T-cell (primary cell): ENCODE measurements around the gene PYHIN1. TPM values are rescaled to one million over a fixed set of nuclear protein-coding genes. Genes with fewer than 3 reads are reported as not detected.

Experiments used
- ATAC-seq, 4 experiments: fragments of 200-7000 bp in 3 of 4; fragments of 150-1000 bp in 1 of 4; cut with Tn5 transposase; replicated peaks in 1 of 4; 1 replicate in 3 of 4; 2 replicates in 1 of 4; pipeline ENCODE4 v1.10.0; 2021; ENCODE audit warnings: moderate library complexity in 3 of 4, mild to moderate bottlenecking in 2 of 4, moderate number of reproducible peaks in 1 of 4
- CTCF ChIA-PET, 2 donors: fragments of 300-600 bp; sonication (Branson Sonifier 250); formaldehyde crosslinking; loops; one replicate each; lab custom pipeline; 2022; ENCODE audit warnings: antibody characterized with exemption in 2 of 2; lab: Charles Lee
- POLR2A ChIA-PET, 2 donors: fragments of 300-600 bp; sonication (Branson Sonifier 250); formaldehyde crosslinking; loops; one replicate each; lab custom pipeline; 2022; ENCODE audit warnings: antibody characterized with exemption in 2 of 2; lab: Charles Lee
- DNase-seq, 35 experiments: peaks; one replicate each; pipeline versions ENCODE4 v3.0.0 to v3.0.0-alpha.2; 2013 to 2023
- H3K27ac ChIP-seq: one replicate; pipeline ENCODE4 v1.5.1; 2013; ENCODE audit warnings: low read length
- H3K27me3 ChIP-seq, 2 experiments: replicated peaks in 1 of 2; 1 replicate in 1 of 2; 2 replicates in 1 of 2; pipeline versions ENCODE4 v1.6.1 to v1.7.0; 2013; ENCODE audit warnings: low read length in 1 of 2, mixed read lengths in 1 of 2; ENCODE audit not compliant: control insufficient read depth in 2 of 2, insufficient read depth in 2 of 2; ENCODE audit errors: extremely low read depth in 1 of 2
- H3K36me3 ChIP-seq, 2 donors: 1 replicate in 1 of 2; 2 replicates in 1 of 2; pipeline versions ENCODE4 v1.6.1 to v1.7.0; 2013; ENCODE audit warnings: low read length in 1 of 2; ENCODE audit not compliant: control insufficient read depth in 2 of 2, insufficient read depth in 1 of 2; ENCODE audit errors: extremely low read depth in 1 of 2
- H3K4me1 ChIP-seq, 2 experiments: 1 replicate in 1 of 2; 2 replicates in 1 of 2; pipeline versions ENCODE4 v1.6.1 to v1.7.0; 2013; ENCODE audit warnings: low read length in 2 of 2, mixed read lengths in 1 of 2; ENCODE audit not compliant: insufficient read depth in 2 of 2, control insufficient read depth in 1 of 2; ENCODE audit errors: extremely low read depth in 1 of 2
- H3K4me3 ChIP-seq, 2 donors: 1 replicate in 1 of 2; 2 replicates in 1 of 2; pipeline versions ENCODE4 v1.5.1 to v1.7.0; 2013; ENCODE audit warnings: mild to moderate bottlenecking in 2 of 2, low read length in 1 of 2, moderate library complexity in 1 of 2; ENCODE audit not compliant: control insufficient read depth in 1 of 2; ENCODE audit errors: extremely low read depth in 1 of 2
- H3K9me3 ChIP-seq: 2 replicates; pipeline ENCODE4 v1.7.0; 2013
- H3K27ac Mint-ChIP-seq, 2 donors: one replicate each; pipeline ENCODE4 v1.8.0; 2020 to 2021; ENCODE audit warnings: mild to moderate bottlenecking in 2 of 2, mixed read lengths in 2 of 2
- H3K27me3 Mint-ChIP-seq, 2 donors: one replicate each; pipeline ENCODE4 v1.8.0; 2021 to 2022; ENCODE audit warnings: mixed read lengths in 2 of 2
- H3K36me3 Mint-ChIP-seq: one replicate; pipeline ENCODE4 v1.8.0; 2021; ENCODE audit warnings: mixed read lengths
- H3K4me1 Mint-ChIP-seq, 3 donors: one replicate each; pipeline ENCODE4 v1.8.0; 2020 to 2022; ENCODE audit warnings: mixed read lengths in 3 of 3, mild to moderate bottlenecking in 1 of 3
- H3K4me3 Mint-ChIP-seq, 3 donors: one replicate each; pipeline ENCODE4 v1.8.0; 2020 to 2022; ENCODE audit warnings: mild to moderate bottlenecking in 3 of 3, mixed read lengths in 3 of 3, moderate library complexity in 3 of 3
- H3K9me3 Mint-ChIP-seq, 3 donors: one replicate each; pipeline ENCODE4 v1.8.0; 2020 to 2022; ENCODE audit warnings: mixed read lengths in 3 of 3
- WGBS: methylation state at CpG from one replicate; pipeline ENCODE4 v1.1.5; 2013; ENCODE audit warnings: missing lambda C conversion rate; ENCODE audit not compliant: insufficient coverage; 5-methylcytosine and 5-hydroxymethylcytosine counted together
- total RNA-seq, 35 experiments: library from RNA in 6 of 35; stranded (reverse) in 6 of 35; fragments of 120-200 nt in 1 of 35; gene quantifications; one replicate each; pipeline versions ENCODE4 v1.2.1 to v1.2.4 and lab custom pipeline; 2013 to 2026

The PYHIN1 gene
- total RNA-seq, 5 donors from 2014 or later (not counting 1 experiment from before 2014, with no cell fraction given) = 32.6 to 65.4 (median 35.4) TPM

- DNase-seq = peak; percentile 16 to 79 (median 47)
- peak; percentile 86 to 100 (median 97) for ATAC-seq
- Histone ChIP-seq H3K36me3 (peaks cover 5 to 48% of the 10 kb centered on the region in 2 donors), H3K9me3 (no peaks in the 10 kb centered on the region), H3K27ac (peak overlapping the region; percentile 40), H3K4me3 (peak overlapping the region in 1 of 2 donors; percentile 23), H3K27me3 (no peaks in the 10 kb centered on the region), H3K4me1 (peaks cover 26 to 28% of the 10 kb centered on the region in 2 experiments)
- H3K9me3 Mint-ChIP-seq = no peaks in the 10 kb centered on the region
- no peaks in the 10 kb centered on the region for H3K27me3 Mint-ChIP-seq
- H3K27ac Mint-ChIP-seq = peak overlapping the region; percentile 87 to 91
- CTCF ChIA-PET = interaction anchor here in 1 of 2 donors (0.6 to 1.0 kb wide), 2 partner anchors 9 to 1322 kb away, joined by 3 to 6 read pairs; no protein-coding TSS in a partner anchor
- POLR2A ChIA-PET = interaction anchor here in 1 of 2 donors (0.5 kb wide), 2 partner anchors 75 to 812 kb away, joined by 4 to 8 read pairs; no protein-coding TSS in a partner anchor
- peak overlapping the region; percentile 69 to 89 (median 74) for H3K4me3 Mint-ChIP-seq
- 0% methylated on average over 2 of the region's 4 CpGs for WGBS
- H3K36me3 Mint-ChIP-seq = peaks cover 70% of the 10 kb centered on the region
- peaks cover 67 to 83% (median 74%) of the 10 kb centered on the region in 3 donors for H3K4me1 Mint-ChIP-seq
These were observed 84.1 kb downstream of the PYHIN1 start for GRCh38 chr1:159015440-159015909.

- Mint-ChIP-seq H3K4me1 (peaks cover 79 to 90% (median 87%) of the 10 kb centered on the region in 3 donors), H3K27ac (peak overlapping the region in 1 of 2 donors; percentile 29), H3K27me3 (no peaks in the 10 kb centered on the region), H3K36me3 (peaks cover 83% of the 10 kb centered on the region), H3K9me3 (no peaks in the 10 kb centered on the region), H3K4me3 (no peak overlapping the region)
- Histone ChIP-seq H3K4me3 (no peak overlapping the region), H3K36me3 (peaks cover 0 to 55% of the 10 kb centered on the region in 2 donors), H3K27me3 (no peaks in the 10 kb centered on the region), H3K9me3 (no peaks in the 10 kb centered on the region), H3K4me1 (peaks cover 0 to 16% of the 10 kb centered on the region in 2 experiments), H3K27ac (no peak overlapping the region)
- ChIA-PET POLR2A (no interaction called here), CTCF (no interaction called here)
- no peak for ATAC-seq
- WGBS = 90% methylated on average over 2 of the region's 10 CpGs
- no peak for DNase-seq
These were observed 92.4 kb downstream of the PYHIN1 start for GRCh38 chr1:159023723-159024122.

GRCh38 chr1:159025043-159025442 lies 93.7 kb downstream of the PYHIN1 start:
- peaks cover 81 to 88% (median 84%) of the 10 kb centered on the region in 3 donors for H3K4me1 Mint-ChIP-seq
- Histone ChIP-seq H3K27ac (no peak overlapping the region), H3K9me3 (no peaks in the 10 kb centered on the region), H3K4me3 (no peak overlapping the region), H3K36me3 (peaks cover 0 to 55% of the 10 kb centered on the region in 2 donors), H3K27me3 (no peaks in the 10 kb centered on the region), H3K4me1 (peaks cover 0 to 16% of the 10 kb centered on the region in 2 experiments)
- H3K27me3 Mint-ChIP-seq = no peaks in the 10 kb centered on the region
- DNase-seq (no peak), ATAC-seq (no peak)
- H3K27ac Mint-ChIP-seq = no peak overlapping the region
- H3K36me3 Mint-ChIP-seq = peaks cover 87% of the 10 kb centered on the region
- ChIA-PET POLR2A (no interaction called here), CTCF (interaction anchor here in 1 of 2 donors (0.6 to 1.0 kb wide), 3 partner anchors 10 to 39 kb away, joined by 3 to 4 read pairs (median 3); no protein-coding TSS in a partner anchor)
- peaks cover 0 to 7% (median 3%) of the 10 kb centered on the region in 3 donors for H3K9me3 Mint-ChIP-seq
- 92% methylated on average over 4 of the region's 7 CpGs for WGBS
- no peak overlapping the region for H3K4me3 Mint-ChIP-seq

Other genes with a start within 250 kb of the PYHIN1 start
- gene SPTA1, start 244.8 kb upstream of the PYHIN1 start, total RNA-seq = under 1 TPM in 3 of 5 donors, not detected in 2; 0.03 to 0.23 (median 0.09) TPM
- gene OR6K2, start 230.9 kb upstream of the PYHIN1 start, total RNA-seq = not detected
- gene OR6K3, start 210.8 kb upstream of the PYHIN1 start, total RNA-seq = not detected
- not detected for gene OR6K6, start 176.8 kb upstream of the PYHIN1 start, total RNA-seq
- gene OR6N1, start 159.4 kb upstream of the PYHIN1 start, total RNA-seq = not detected
- gene OR6N2, start 150.3 kb upstream of the PYHIN1 start, total RNA-seq = not detected
- gene MNDA, start 100.2 kb upstream of the PYHIN1 start, total RNA-seq = 1 to 10 TPM in 1 of 5 donors, under 1 TPM in 4; 0.20 to 1.2 (median 0.61) TPM
- 100 to 1,000 TPM in 3 of 5 donors, 10 to 100 TPM in 2; 78.7 to 123 (median 106) TPM for gene IFI16, start 78.4 kb downstream of the PYHIN1 start, total RNA-seq
- 1 to 10 TPM; 2.1 to 7.1 (median 2.7) TPM for gene AIM2, start 145.2 kb downstream of the PYHIN1 start, total RNA-seq
- not detected for gene CADM3, start 240.1 kb downstream of the PYHIN1 start, total RNA-seq